Right lobe of liver (tissue), 6 donors: ENCODE measurements around the gene NACC1. TPM values are rescaled to one million over a fixed set of nuclear protein-coding genes. Genes with fewer than 3 reads are reported as not detected.
A peak's percentile ranks its signal among the peaks of the same experiment; 100 is the strongest.
"Not testable (repeated sequence)": the region's sequence is repeated elsewhere in the genome, so short reads cannot be mapped to it uniquely, and the experiment has no call there.

ENCODE experiments used
- ATAC-seq, 4 donors: fragments of 200-7000 bp; cut with Tn5 transposase; one replicate each; pipeline ENCODE4 v1.9.1; 2020; ENCODE audit warnings: mild to moderate bottlenecking in 4 of 4, moderate library complexity in 4 of 4
- DNase-seq, 3 donors: peaks; one replicate each; pipeline ENCODE4 v3.0.0-alpha.2; 2020
- H3K27ac ChIP-seq, 3 donors: fragments of 200-600 bp; one replicate each; pipeline ENCODE4 v1.8.0; 2022
- H3K27me3 ChIP-seq, 2 donors: fragments of 200-600 bp; one replicate each; pipeline ENCODE4 v1.8.0; 2022
- H3K36me3 ChIP-seq, 4 donors: fragments of 200-600 bp; sonication (generic) in 1 of 4; one replicate each; pipeline versions ENCODE4 v1.5.1 to v1.8.0; 2017 to 2022; ENCODE audit warnings: control low read depth in 1 of 4
- H3K4me1 ChIP-seq, 4 donors: fragments of 200-600 bp; sonication (generic) in 1 of 4; one replicate each; pipeline versions ENCODE4 v1.5.1 to v1.8.0; 2017 to 2022; ENCODE audit warnings: control low read depth in 1 of 4
- H3K4me3 ChIP-seq, 3 donors: fragments of 200-600 bp; one replicate each; pipeline ENCODE4 v1.8.0; 2022
- H3K9me3 ChIP-seq, 4 donors: fragments of 200-600 bp; sonication (generic) in 1 of 4; one replicate each; pipeline versions ENCODE4 v1.5.1 to v1.8.0; 2017 to 2022; ENCODE audit warnings: control low read depth in 1 of 4
- POLR2A ChIP-seq: fragments of 450-650 bp; IDR thresholded peaks from one replicate; pipeline ENCODE4 v1.6.1; 2017; ENCODE audit warnings: antibody characterized with exemption, mild to moderate bottlenecking
- WGBS: methylation state at CpG from one replicate; pipeline ENCODE4 v1.1.6; 2018; ENCODE audit warnings: low coverage, low lambda C conversion rate; ENCODE audit not compliant: insufficient coverage; ENCODE audit errors: missing lambda C conversion rate; 5-methylcytosine and 5-hydroxymethylcytosine counted together
- intact Hi-C, 2 donors: fragments of 100-400 bp; cut with DNase I; formaldehyde crosslinking; loops; one replicate each; pipeline versions ENCODE4 v1.11.2 to v1.14.1; 2022
- total RNA-seq, 6 experiments: library from RNA; depleted of rRNA in 2 of 6; stranded (reverse); fragments of >200 nt in 2 of 6; fragmentation: NEBNext Ultra II Directional in 3 of 6; extraction: Animal tissue kit (Norgen Biotek cat#: 25700) in 3 of 6; gene quantifications; one replicate each; pipeline versions ENCODE4 v1.1.0 to v1.2.4, GENCODE V29; 2016 to 2023
- TF ChIP-seq, protein P1 (sequence below), 4 donors: fragments of 200-600 bp in 3 of 4; fragments of 450-650 bp in 1 of 4; IDR thresholded peaks; one replicate each; pipeline versions ENCODE4 v1.5.1 to v1.8.0; 2016 to 2022; ENCODE audit warnings: antibody characterized with exemption in 4 of 4, mild to moderate bottlenecking in 2 of 4
- donor health status: DM: no; HTN: yes; CAD: no.
- donor health status: DM: no; HTN: no; CAD: no.
- donor health status: DM: no; HTN: no; CAD: no.
- donor health status: DM: no; HTN: yes; CAD: no.
- donor health status: DM: no; HTN: yes; CAD: no.

NACC1 gene
- total RNA-seq, 6 experiments from 2014 or later = 19.2 to 30.3 (median 26.4) TPM

DNA sequence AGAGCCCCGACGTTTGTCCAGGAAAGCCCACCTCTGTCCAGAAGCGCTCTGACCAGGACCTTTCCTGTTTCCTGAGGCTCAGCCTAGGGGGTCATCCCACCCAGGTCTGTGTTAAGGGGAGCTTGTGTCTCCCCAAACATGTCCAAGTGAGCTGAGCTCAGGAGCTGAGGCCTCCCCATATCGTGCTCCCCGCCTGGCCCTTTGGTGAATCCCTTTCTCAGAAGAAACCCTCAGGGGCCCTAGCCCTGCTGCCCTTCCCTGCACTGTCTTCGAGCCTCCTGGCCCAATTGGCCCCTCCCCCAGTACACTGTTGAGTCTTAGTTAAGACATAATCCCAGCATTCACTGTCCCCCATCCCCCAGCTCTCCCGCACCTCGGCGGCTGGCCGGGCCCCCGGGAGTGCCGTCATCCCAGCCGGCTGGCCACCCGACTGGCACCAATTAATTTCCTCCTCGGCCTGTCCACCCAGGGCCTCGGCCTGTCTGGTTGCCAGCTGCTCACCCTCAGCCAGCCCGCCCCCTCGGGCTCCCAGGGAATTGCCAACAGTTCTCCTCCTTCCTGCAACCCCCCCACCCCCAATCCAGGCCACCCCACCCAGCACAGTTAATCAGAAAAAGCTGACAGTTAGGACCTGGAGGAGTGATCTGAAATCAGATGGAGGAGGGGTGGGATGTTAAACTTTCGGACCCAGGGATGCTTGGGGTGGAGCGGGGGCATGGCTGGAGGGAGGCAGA lies 45.7 kb downstream of the NACC1 start:
- no peak for TF ChIP-seq POLR2A
- TF ChIP-seq, protein P1, sequence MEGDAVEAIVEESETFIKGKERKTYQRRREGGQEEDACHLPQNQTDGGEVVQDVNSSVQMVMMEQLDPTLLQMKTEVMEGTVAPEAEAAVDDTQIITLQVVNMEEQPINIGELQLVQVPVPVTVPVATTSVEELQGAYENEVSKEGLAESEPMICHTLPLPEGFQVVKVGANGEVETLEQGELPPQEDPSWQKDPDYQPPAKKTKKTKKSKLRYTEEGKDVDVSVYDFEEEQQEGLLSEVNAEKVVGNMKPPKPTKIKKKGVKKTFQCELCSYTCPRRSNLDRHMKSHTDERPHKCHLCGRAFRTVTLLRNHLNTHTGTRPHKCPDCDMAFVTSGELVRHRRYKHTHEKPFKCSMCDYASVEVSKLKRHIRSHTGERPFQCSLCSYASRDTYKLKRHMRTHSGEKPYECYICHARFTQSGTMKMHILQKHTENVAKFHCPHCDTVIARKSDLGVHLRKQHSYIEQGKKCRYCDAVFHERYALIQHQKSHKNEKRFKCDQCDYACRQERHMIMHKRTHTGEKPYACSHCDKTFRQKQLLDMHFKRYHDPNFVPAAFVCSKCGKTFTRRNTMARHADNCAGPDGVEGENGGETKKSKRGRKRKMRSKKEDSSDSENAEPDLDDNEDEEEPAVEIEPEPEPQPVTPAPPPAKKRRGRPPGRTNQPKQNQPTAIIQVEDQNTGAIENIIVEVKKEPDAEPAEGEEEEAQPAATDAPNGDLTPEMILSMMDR (IDR thresholded peaks at IDR 0.05) = no peak
- intact Hi-C loops = no loop called here
- no peaks in the 10 kb centered on the region for H3K27me3 ChIP-seq
- H3K27ac ChIP-seq = peak overlapping the region; percentile 82 to 88 (median 88)
- H3K36me3 ChIP-seq = no peaks in the 10 kb centered on the region
- H3K4me1 ChIP-seq = peaks cover 0 to 34% (median 11%) of the 10 kb centered on the region in 4 donors
- ATAC-seq (peak in 1 of 4 donors; percentile 2), DNase-seq (peak; percentile 62 to 71 (median 68))
- H3K4me3 ChIP-seq = peak overlapping the region in 1 of 3 donors; percentile 56
- 36% methylated on average over 15 of the region's 20 CpGs for WGBS
- H3K9me3 ChIP-seq = no peaks in the 10 kb centered on the region

DNA sequence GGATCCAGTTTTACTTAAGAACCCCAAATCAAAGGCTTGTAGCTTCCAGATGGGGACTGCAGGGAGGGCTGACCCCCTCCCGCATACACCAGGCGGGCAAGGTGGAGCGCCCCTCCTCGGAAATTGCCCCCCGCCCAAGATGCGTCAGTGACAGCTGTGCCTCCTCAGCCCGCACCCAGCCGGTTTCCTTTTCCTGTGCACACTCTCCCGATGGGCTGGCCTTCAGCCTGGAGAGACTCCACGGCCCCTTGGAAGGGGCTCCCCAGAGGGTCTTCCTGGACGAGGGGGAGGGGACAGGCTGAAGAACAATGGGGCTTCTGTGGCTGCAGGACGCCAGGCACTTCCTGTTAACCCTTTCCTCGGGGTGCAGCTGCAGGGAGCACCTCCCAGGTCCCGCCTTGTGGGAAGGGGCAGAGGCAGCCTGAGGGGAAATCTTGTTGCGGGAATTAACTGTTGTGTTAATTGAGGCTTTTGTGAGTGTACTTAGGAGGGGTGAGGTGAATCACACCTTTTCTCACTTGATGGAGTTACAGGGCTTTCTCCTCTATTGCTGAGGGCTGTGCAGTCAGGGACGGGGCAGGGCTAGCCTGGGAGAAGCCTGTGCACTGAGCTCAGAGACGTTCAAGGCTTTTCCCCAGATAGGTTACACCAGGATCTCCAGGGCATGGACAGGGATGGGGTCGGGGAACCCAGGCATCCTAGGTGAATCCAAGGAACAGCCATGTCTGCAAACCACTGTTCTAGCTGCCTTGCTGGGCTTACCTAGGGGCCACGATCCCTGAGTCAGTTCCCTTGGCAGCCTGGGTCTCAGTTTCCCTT lies 46.5 kb downstream of the NACC1 start:
- Histone ChIP-seq H3K27me3 (no peaks in the 10 kb centered on the region), H3K9me3 (no peaks in the 10 kb centered on the region), H3K4me1 (peaks cover 0 to 34% (median 11%) of the 10 kb centered on the region in 4 donors), H3K36me3 (no peaks in the 10 kb centered on the region), H3K4me3 (no peak overlapping the region), H3K27ac (peak overlapping the region; percentile 82 to 88 (median 88))
- intact Hi-C loops = no loop called here
- DNase-seq (peak; percentile 61 to 70 (median 70)), ATAC-seq (peak in 1 of 4 donors; percentile 0)
- TF ChIP-seq, protein P1 (IDR thresholded peaks at IDR 0.05) = no peak
- no peak for TF ChIP-seq POLR2A
- 57% methylated on average over 13 of the region's 19 CpGs for WGBS

DNA sequence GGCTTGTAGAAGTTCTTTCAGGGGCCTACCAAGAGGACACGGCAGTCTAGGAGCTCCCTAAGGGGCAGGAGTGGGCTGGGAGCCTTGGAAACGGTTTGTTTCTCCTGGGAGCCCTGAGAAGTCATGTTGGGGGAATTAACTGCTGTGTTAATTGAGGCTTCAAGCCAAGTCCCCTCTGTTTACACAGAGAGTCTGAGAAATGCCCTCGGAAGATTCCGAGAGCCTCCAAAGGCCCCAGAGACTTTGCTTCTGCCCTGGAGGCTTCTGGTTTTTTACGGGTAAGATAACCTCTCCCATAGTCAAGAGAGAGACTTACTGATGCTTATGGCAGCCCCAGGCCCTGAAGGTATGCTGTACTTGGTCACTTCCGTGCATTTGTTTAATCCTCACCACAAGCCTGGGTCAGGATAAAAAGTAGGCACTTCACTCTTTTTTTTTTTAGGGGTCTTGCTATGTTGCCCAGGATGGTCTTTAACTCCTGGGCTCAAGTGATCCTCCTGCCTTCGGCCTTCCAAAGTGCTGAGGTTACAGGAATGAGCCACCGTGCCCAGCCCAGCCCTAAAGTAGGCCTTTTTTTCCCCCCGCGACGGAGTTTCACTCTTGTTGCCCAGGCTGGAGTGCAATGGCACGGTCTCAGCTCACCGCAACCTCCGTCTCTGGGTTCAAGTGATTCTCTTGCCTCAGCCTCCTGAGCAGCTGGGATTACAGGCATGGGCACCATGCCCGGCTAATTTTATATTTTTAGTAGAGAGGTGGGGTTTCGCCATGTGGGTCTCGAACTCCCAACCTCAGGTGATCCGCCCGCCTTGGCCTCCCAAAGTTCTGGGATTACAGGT lies 47.3 kb downstream of the NACC1 start:
- intact Hi-C loops = no loop called here
- no peak for ATAC-seq

DNA sequence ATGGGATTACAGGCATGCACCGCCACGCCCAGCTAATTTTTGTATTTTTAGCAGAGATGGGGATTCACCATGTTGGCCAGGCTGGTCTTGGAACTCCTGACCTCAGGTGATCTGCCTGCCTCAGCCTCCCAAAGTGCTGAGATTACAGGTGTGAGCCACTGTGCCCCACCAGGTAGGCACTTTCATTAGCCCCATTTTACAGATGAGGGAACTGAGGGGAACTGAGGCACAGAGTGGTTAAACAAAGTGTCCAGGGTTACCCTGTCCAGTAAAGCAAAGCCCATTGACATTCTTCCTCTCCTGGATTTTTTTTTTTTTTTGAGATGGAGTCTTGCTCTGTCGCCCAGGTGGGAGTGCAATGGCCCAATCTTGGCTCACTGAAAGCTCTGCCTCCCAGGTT lies 48.1 kb downstream of the NACC1 start:
- H3K9me3 ChIP-seq, H3K4me3 ChIP-seq, DNase-seq, H3K27me3 ChIP-seq, H3K36me3 ChIP-seq, intact Hi-C loops, ATAC-seq: not testable (repeated sequence)
- H3K4me1 ChIP-seq = peaks cover 0 to 34% (median 11%) of the 10 kb centered on the region in 4 donors
- H3K27ac ChIP-seq = peak overlapping the region in 1 of 3 donors; percentile 87
- WGBS = 100% methylated on average over 1 of the region's 3 CpGs

More for the DNA sequence above, 47.3 kb downstream of the NACC1 start:
- no peak for DNase-seq
- H3K4me1 ChIP-seq = peaks cover 0 to 34% (median 11%) of the 10 kb centered on the region in 4 donors
- H3K9me3 ChIP-seq = no peaks in the 10 kb centered on the region
- no peaks in the 10 kb centered on the region for H3K36me3 ChIP-seq
- peak overlapping the region; percentile 34 to 88 (median 82) for H3K27ac ChIP-seq
- no peaks in the 10 kb centered on the region for H3K27me3 ChIP-seq
- WGBS = 83% methylated on average over 9 of the region's 19 CpGs
- TF ChIP-seq, protein P1 (IDR thresholded peaks at IDR 0.05) = no peak
- no peak for TF ChIP-seq POLR2A
- H3K4me3 ChIP-seq = no peak overlapping the region
